Progenitor cell of endocrine pancreas (in vitro differentiated cells): Measurements from ENCODE around the gene PYGO2. TPM values are rescaled to one million over a fixed set of nuclear protein-coding genes. Genes with fewer than 3 reads are reported as not detected.
A peak's percentile ranks its signal among the peaks of the same experiment; 100 is the strongest.

Experiments used
- DNase-seq: peaks from one replicate; pipeline ENCODE4 v3.0.0; 2021; ENCODE audit warnings: low spot score; ENCODE audit not compliant: unreplicated experiment
- H3K27ac Mint-ChIP-seq: 2 replicates; pipeline ENCODE4 v1.8.0; 2021; ENCODE audit warnings: mild to moderate bottlenecking, moderate library complexity, mixed read lengths
- H3K27me3 Mint-ChIP-seq: 2 replicates; pipeline ENCODE4 v1.8.0; 2021; ENCODE audit warnings: mixed read lengths
- H3K36me3 Mint-ChIP-seq: 2 replicates; pipeline ENCODE4 v1.8.0; 2022; ENCODE audit warnings: mixed read lengths; ENCODE audit not compliant: insufficient read depth
- H3K4me1 Mint-ChIP-seq: 2 replicates; pipeline ENCODE4 v1.8.0; 2021; ENCODE audit warnings: low read depth, mixed read lengths
- H3K4me3 Mint-ChIP-seq: 2 replicates; pipeline ENCODE4 v1.8.0; 2021; ENCODE audit warnings: low read depth, mild to moderate bottlenecking, moderate library complexity, mixed read lengths
- H3K9me3 Mint-ChIP-seq: 2 replicates; pipeline ENCODE4 v1.8.0; 2021; ENCODE audit warnings: low read depth, mixed read lengths
- CTCF ChIP-seq: fragments of 200-600 bp; sonication (generic); IDR thresholded peaks from one replicate; pipeline ENCODE4 v1.5.0; 2021; ENCODE audit warnings: antibody characterized with exemption, mild to moderate bottlenecking; ENCODE audit not compliant: unreplicated experiment
- total RNA-seq: library from RNA; stranded (reverse); gene quantifications from 2 replicates; pipeline ENCODE4 v1.2.1, GENCODE V29; 2021

The PYGO2 gene
- total RNA-seq, 1 donor from 2014 or later, result 52.7 TPM

- Mint-ChIP-seq H3K27ac (peak overlapping the region; percentile 95), H3K27me3 (no peaks in the 10 kb centered on the region), H3K4me1 (peaks cover 17% of the 10 kb centered on the region), H3K36me3 (no peaks in the 10 kb centered on the region), H3K4me3 (peak overlapping the region; percentile 89), H3K9me3 (no peaks in the 10 kb centered on the region)
- peak; percentile 99 for DNase-seq
- peak; percentile 48 for TF ChIP-seq CTCF
Measured at GRCh38 chr1:155001675-155002463, 40.3 kb upstream of the PYGO2 start.

- H3K27ac Mint-ChIP-seq, result peak overlapping the region; percentile 95
- no peaks in the 10 kb centered on the region for H3K36me3 Mint-ChIP-seq
- H3K4me1 Mint-ChIP-seq, result peaks cover 16% of the 10 kb centered on the region
- DNase-seq, result no peak
- H3K9me3 Mint-ChIP-seq, result no peaks in the 10 kb centered on the region
- TF ChIP-seq CTCF, result no peak
- H3K4me3 Mint-ChIP-seq, result peak overlapping the region; percentile 89
- H3K27me3 Mint-ChIP-seq, result no peaks in the 10 kb centered on the region
Measured at GRCh38 chr1:155001425-155001674, 39.8 kb upstream of the PYGO2 start.

GRCh38 chr1:155000726-155001424 is 39.3 kb upstream of the PYGO2 start:
- Mint-ChIP-seq H3K9me3 (no peaks in the 10 kb centered on the region), H3K4me1 (peaks cover 14% of the 10 kb centered on the region), H3K36me3 (no peaks in the 10 kb centered on the region), H3K27me3 (no peaks in the 10 kb centered on the region), H3K4me3 (peak overlapping the region; percentile 89), H3K27ac (peak overlapping the region; percentile 95)
- DNase-seq, result peak; percentile 98
- TF ChIP-seq CTCF, result no peak

- Mint-ChIP-seq H3K4me1 (peaks cover 14% of the 10 kb centered on the region), H3K36me3 (no peaks in the 10 kb centered on the region), H3K27ac (peak overlapping the region; percentile 98), H3K27me3 (no peaks in the 10 kb centered on the region), H3K9me3 (no peaks in the 10 kb centered on the region), H3K4me3 (peak overlapping the region; percentile 89)
- no peak for DNase-seq
- TF ChIP-seq CTCF, result no peak
Measured at GRCh38 chr1:155000411-155000725, 38.8 kb upstream of the PYGO2 start.

- TF ChIP-seq CTCF, result no peak
- Mint-ChIP-seq H3K36me3 (no peaks in the 10 kb centered on the region), H3K4me1 (peaks cover 14% of the 10 kb centered on the region), H3K27ac (peak overlapping the region; percentile 98), H3K27me3 (no peaks in the 10 kb centered on the region), H3K4me3 (peak overlapping the region; percentile 89), H3K9me3 (no peaks in the 10 kb centered on the region)
- DNase-seq, result no peak
Measured at GRCh38 chr1:154999571-155000410, 38.2 kb upstream of the PYGO2 start.
